Activated CD8-positive, alpha-beta memory T cell treated with anti-CD3 and anti-CD28 coated beads for 1 hour (primary cell): ENCODE measurements around the gene SHANK1.

Experiments
- DNase-seq, 2 donors: peaks; one replicate each; pipeline ENCODE4 v3.0.0-alpha.2; 2020; ENCODE audit warnings: low read depth in 1 of 2; ENCODE audit errors: extremely low read depth in 1 of 2

SHANK1 gene

GRCh38 chr19:50693064-50693975, 26.3 kb downstream of the SHANK1 start:
- no peak for DNase-seq

GRCh38 chr19:50690439-50690838, 29.2 kb downstream of the SHANK1 start:
- no peak for DNase-seq

GRCh38 chr19:50688766-50689165, 30.8 kb downstream of the SHANK1 start:
- DNase-seq: no peak

GRCh38 chr19:50686310-50687032, 33.1 kb downstream of the SHANK1 start:
- no peak for DNase-seq

GRCh38 chr19:50679177-50680125, 40.2 kb downstream of the SHANK1 start:
- DNase-seq: peak; percentile 49 to 55

- no peak for DNase-seq
Observed at GRCh38 chr19:50678323-50678722, 41.3 kb downstream of the SHANK1 start.

GRCh38 chr19:50677636-50678035, 42.0 kb downstream of the SHANK1 start:
- DNase-seq: no peak

GRCh38 chr19:50676625-50677197, 42.9 kb downstream of the SHANK1 start:
- DNase-seq: no peak

GRCh38 chr19:50673118-50673517, 46.5 kb downstream of the SHANK1 start:
- DNase-seq: no peak

GRCh38 chr19:50670102-50670380, 49.6 kb downstream of the SHANK1 start:
- DNase-seq: no peak

- DNase-seq: peak in 1 of 2 donors; percentile 19
Observed at GRCh38 chr19:50669302-50670101, 50.1 kb downstream of the SHANK1 start.

GRCh38 chr19:50668879-50669278, 50.7 kb downstream of the SHANK1 start:
- DNase-seq: no peak

GRCh38 chr19:50668416-50668815, 51.2 kb downstream of the SHANK1 start:
- no peak for DNase-seq

GRCh38 chr19:50667759-50668231, 51.8 kb downstream of the SHANK1 start:
- DNase-seq: no peak

- no peak for DNase-seq
Observed at GRCh38 chr19:50667177-50667758, 52.3 kb downstream of the SHANK1 start.

GRCh38 chr19:50666346-50667176, 53.0 kb downstream of the SHANK1 start:
- no peak for DNase-seq

- no peak for DNase-seq
Observed at GRCh38 chr19:50664204-50664603, 55.4 kb downstream of the SHANK1 start.

GRCh38 chr19:50663482-50663790, 56.2 kb downstream of the SHANK1 start:
- DNase-seq: no peak
